HCT116 (cell line): ENCODE data around the gene MACROH2A1. TPM values are rescaled to one million over a fixed set of nuclear protein-coding genes. Genes with fewer than 3 reads are reported as not detected.

Source experiments
- ATAC-seq: fragments of 200-7000 bp; cut with Tn5 transposase; 2 replicates; pipeline ENCODE4 v1.9.1; 2020; ENCODE audit warnings: mild to moderate bottlenecking, moderate library complexity
- BruUV-seq: library from RNA; stranded (reverse); fragments of 400-500 nt; replicated peaks from 2 replicates; lab custom pipeline; 2021; lab: Mats Ljungman, UMichigan
- CTCF ChIA-PET: fragments of 300-600 bp; sonication (Branson Sonifier 250); formaldehyde crosslinking; loops from one replicate; lab custom pipeline; 2021; ENCODE audit warnings: antibody characterized with exemption; lab: Charles Lee
- POLR2A ChIA-PET: fragments of 300-600, 350-600 bp; sonication (Branson Sonifier 250); formaldehyde crosslinking; loops from one replicate; lab custom pipeline; 2021; ENCODE audit warnings: antibody characterized with exemption; lab: Charles Lee
- RAD21 ChIA-PET, 2 experiments: fragments of 300-600 bp; sonication (Branson Sonifier 250); formaldehyde crosslinking; loops; one replicate each; lab custom pipeline; 2023; ENCODE audit warnings: low total read pairs in 2 of 2; ENCODE audit not compliant: uncharacterized antibody in 2 of 2, unreplicated experiment in 2 of 2, low non-redundant PET in 1 of 2; lab: Charles Lee
- DNase-seq: peaks from one replicate; pipeline ENCODE4 v3.0.0-alpha.2; 2010; ENCODE audit warnings: low read depth, low spot score
- H2AFZ ChIP-seq: fragments of 200-600 bp; shearing (Covaris generic), sonication (generic); 2 replicates; pipeline ENCODE4 v1.6.1; 2017; ENCODE audit warnings: low read depth, mixed run types, mixed read lengths, antibody characterized with exemption, low read length; ENCODE audit not compliant: poor library complexity, severe bottlenecking
- H3K27ac ChIP-seq: 2 replicates; pipeline ENCODE4 v1.5.1; 2012; ENCODE audit warnings: low read depth, low read length
- H3K27me3 ChIP-seq: fragments of 200-600 bp; sonication (generic); 2 replicates; pipeline ENCODE4 v1.6.1; 2016; ENCODE audit warnings: mixed run types, low read length, mixed read lengths; ENCODE audit not compliant: insufficient read depth
- H3K36me3 ChIP-seq, 2 experiments: fragments of 200-500 bp in 1 of 2; fragments of 200-600 bp in 1 of 2; sonication (Bioruptor generic) in 1 of 2; sonication (generic) in 1 of 2; 2 replicates each; pipeline versions ENCODE4 v1.5.1 to v1.6.1; 2014 to 2016; ENCODE audit warnings: low read length in 2 of 2, inconsistent platforms in 1 of 2, mixed read lengths in 1 of 2, mixed run types in 1 of 2; ENCODE audit not compliant: insufficient read depth in 2 of 2, control insufficient read depth in 1 of 2
- H3K4me1 ChIP-seq, 2 experiments: fragments of 200-600 bp in 1 of 2; sonication (generic) in 1 of 2; 2 replicates each; pipeline versions ENCODE4 v1.5.1 to v1.6.1; 2012 to 2017; ENCODE audit warnings: low read length in 2 of 2, inconsistent platforms in 1 of 2, mild to moderate bottlenecking in 1 of 2, mixed read lengths in 1 of 2, mixed run types in 1 of 2, moderate library complexity in 1 of 2; ENCODE audit not compliant: insufficient read depth in 2 of 2, control insufficient read depth in 1 of 2
- H3K4me2 ChIP-seq: fragments of 200-600 bp; sonication (generic); 2 replicates; pipeline ENCODE4 v1.6.1; 2017; ENCODE audit warnings: mixed run types, low read length, mixed read lengths
- H3K4me3 ChIP-seq, 2 experiments: fragments of 200-600 bp in 1 of 2; sonication (generic) in 1 of 2; replicated peaks in 1 of 2; 2 replicates each; pipeline ENCODE4 v1.5.1; 2011 to 2016; ENCODE audit warnings: low read length in 2 of 2, control low read depth in 1 of 2, low read depth in 1 of 2, mild to moderate bottlenecking in 1 of 2, mixed read lengths in 1 of 2, mixed run types in 1 of 2
- H3K79me2 ChIP-seq: fragments of 200-600 bp; sonication (generic); 2 replicates; pipeline ENCODE4 v1.6.1; 2017; ENCODE audit warnings: mild to moderate bottlenecking, mixed run types, low read length, moderate library complexity, mixed read lengths; ENCODE audit not compliant: insufficient read depth
- H3K9ac ChIP-seq: fragments of 200-600 bp; sonication (generic); 2 replicates; pipeline ENCODE4 v1.6.1; 2016; ENCODE audit warnings: low read length, mixed read lengths
- H3K9me2 ChIP-seq: fragments of 200-600 bp; sonication (generic), shearing (Covaris generic); 2 replicates; pipeline ENCODE4 v1.6.1; 2017; ENCODE audit warnings: mixed run types, mild to moderate bottlenecking, moderate library complexity; ENCODE audit not compliant: insufficient read depth
- H3K9me3 ChIP-seq, 2 experiments: fragments of 200-500 bp in 1 of 2; fragments of 200-600 bp in 1 of 2; sonication (Bioruptor generic) in 1 of 2; sonication (generic) in 1 of 2; 2 replicates each; pipeline ENCODE4 v1.6.1; 2014 to 2017; ENCODE audit warnings: low read length in 2 of 2, mixed read lengths in 2 of 2, inconsistent platforms in 1 of 2, low read depth in 1 of 2, mild to moderate bottlenecking in 1 of 2, mixed run types in 1 of 2, moderate library complexity in 1 of 2; ENCODE audit not compliant: control insufficient read depth in 1 of 2, insufficient read depth in 1 of 2
- H4K20me1 ChIP-seq: fragments of 200-600 bp; sonication (generic), shearing (Covaris generic); 2 replicates; pipeline ENCODE4 v1.6.1; 2017; ENCODE audit warnings: mixed run types, mild to moderate bottlenecking, moderate library complexity; ENCODE audit not compliant: insufficient read depth
- ATF3 ChIP-seq: IDR thresholded peaks from 2 replicates; pipeline ENCODE4 v1.6.1; 2012
- CBX3 ChIP-seq: IDR thresholded peaks from 2 replicates; pipeline ENCODE4 v1.6.1; 2012; ENCODE audit warnings: low read depth
- CEBPB ChIP-seq: IDR thresholded peaks from 2 replicates; pipeline ENCODE4 v1.6.1; 2012; ENCODE audit warnings: low read depth
- CTCF ChIP-seq, 3 experiments: fragments of 200-600 bp in 1 of 3; sonication (generic) in 1 of 3; IDR thresholded peaks in 2 of 3; conservative IDR thresholded peaks in 1 of 3; 2 replicates each; pipeline ENCODE4 v1.5.1; 2012 to 2017; ENCODE audit warnings: low read depth in 2 of 3, low read length in 2 of 3, antibody characterized with exemption in 1 of 3, borderline replicate concordance in 1 of 3, control low read depth in 1 of 3, mild to moderate bottlenecking in 1 of 3, mixed read lengths in 1 of 3, mixed run types in 1 of 3, moderate library complexity in 1 of 3; ENCODE audit not compliant: insufficient read depth in 1 of 3
- ELF1 ChIP-seq: IDR thresholded peaks from 2 replicates; pipeline ENCODE4 v1.6.1; 2012; ENCODE audit warnings: low read depth, borderline replicate concordance
- EZH2phosphoT487 ChIP-seq: fragments of 200-600 bp; IDR thresholded peaks from 2 replicates; pipeline ENCODE4 v1.6.1; 2018; ENCODE audit warnings: antibody characterized with exemption, borderline replicate concordance
- FOSL1 ChIP-seq: IDR thresholded peaks from 2 replicates; pipeline ENCODE4 v1.6.1; 2012; ENCODE audit warnings: low read depth
- JUND ChIP-seq: IDR thresholded peaks from 2 replicates; pipeline ENCODE4 v1.6.1; 2012
- MAX ChIP-seq: IDR thresholded peaks from 2 replicates; pipeline ENCODE4 v1.6.1; 2012
- POLR2A ChIP-seq: IDR thresholded peaks from 2 replicates; pipeline ENCODE4 v1.7.0; 2011; ENCODE audit warnings: borderline replicate concordance; ENCODE audit not compliant: insufficient read depth, insufficient read length; ENCODE audit errors: extremely low read depth
- POLR2AphosphoS5 ChIP-seq: IDR thresholded peaks from 2 replicates; pipeline ENCODE4 v1.6.1; 2011; ENCODE audit warnings: mild to moderate bottlenecking, low read depth, low read length, moderate library complexity
- RAD21 ChIP-seq: IDR thresholded peaks from 2 replicates; pipeline ENCODE4 v1.6.1; 2012; ENCODE audit warnings: low read depth, mild to moderate bottlenecking
- REST ChIP-seq: IDR thresholded peaks from 2 replicates; pipeline ENCODE4 v1.6.1; 2012; ENCODE audit warnings: low read depth
- SIN3A ChIP-seq: IDR thresholded peaks from 2 replicates; pipeline ENCODE4 v1.6.1; 2012; ENCODE audit warnings: low read depth
- SP1 ChIP-seq: IDR thresholded peaks from 2 replicates; pipeline ENCODE4 v1.6.1; 2012; ENCODE audit warnings: low read depth
- SRF ChIP-seq: IDR thresholded peaks from 2 replicates; pipeline ENCODE4 v1.6.1; 2012; ENCODE audit warnings: low read depth
- YY1 ChIP-seq: IDR thresholded peaks from 2 replicates; pipeline ENCODE4 v1.6.1; 2011; ENCODE audit warnings: low read length, low read depth, moderate library complexity, mild to moderate bottlenecking; ENCODE audit not compliant: insufficient replicate concordance; ENCODE audit errors: extremely low read depth
- ZBTB33 ChIP-seq: IDR thresholded peaks from 2 replicates; pipeline ENCODE4 v1.6.1; 2011; ENCODE audit warnings: mild to moderate bottlenecking, low read length, moderate library complexity; ENCODE audit not compliant: insufficient replicate concordance; ENCODE audit errors: extremely low read depth
- ZFX ChIP-seq: fragments of 450-650 bp; IDR thresholded peaks from 2 replicates; pipeline ENCODE4 v1.6.1; 2017
- ZNF274 ChIP-seq: fragments of 200-500 bp; sonication (Bioruptor generic); IDR thresholded peaks from 2 replicates; pipeline ENCODE4 v1.6.1; 2014; ENCODE audit warnings: mild to moderate bottlenecking, low read depth, low read length, inconsistent platforms
- intact Hi-C: fragments of 100-400 bp; cut with micrococcal nuclease; formaldehyde crosslinking; loops from 2 replicates; pipeline ENCODE4 v1.10.0; 2022
- total RNA-seq: library from RNA; stranded (reverse); gene quantifications from one replicate; pipeline ENCODE4 v1.2.1, GENCODE V29; 2021; ENCODE audit not compliant: unreplicated experiment

Gene MACROH2A1
- total RNA-seq, 1 experiment from 2014 or later = 218 TPM

GRCh38 chr5:135367554-135367953 lies 31.5 kb downstream of the MACROH2A1 start:
- ATAC-seq (no peak), DNase-seq (no peak)
- no peak overlapping the region for H3K9ac ChIP-seq
- peaks cover 8 to 45% of the 10 kb centered on the region in 2 experiments; a peak in 3 of 4 replicates for H3K36me3 ChIP-seq
- intact Hi-C loops = no loop called here
- no peak overlapping the region for H2AFZ ChIP-seq
- no peaks in the 10 kb centered on the region for H3K9me3 ChIP-seq
- H3K4me1 ChIP-seq = no peaks in the 10 kb centered on the region
- no peaks in the 10 kb centered on the region for H3K27me3 ChIP-seq
- TF ChIP-seq SP1 (no peak), EZH2phosphoT487 (no peak), CTCF (IDR thresholded peaks at IDR 0.05 in 2 of 3, conservative IDR thresholded peaks at IDR 0.05 in 1 of 3; ENCODE audit: borderline replicate concordance in 1 of 3, insufficient read depth in 1 of 3, low read depth in 2 of 3, low read length in 2 of 3) (no peak), SIN3A (no peak), MAX (no peak), CEBPB (no peak), FOSL1 (no peak), ZBTB33 (no peak), ZNF274 (no peak), CBX3 (no peak), RAD21 (no peak), JUND (no peak), ATF3 (no peak), YY1 (no peak), ZFX (no peak), SRF (no peak), POLR2A (no peak), REST (no peak), ELF1 (no peak), POLR2AphosphoS5 (no peak)
- H4K20me1 ChIP-seq = no peaks in the 10 kb centered on the region
- ChIA-PET RAD21 (no interaction called here), CTCF (no interaction called here), POLR2A (no interaction called here)
- no peak overlapping the region for H3K4me3 ChIP-seq
- H3K27ac ChIP-seq = no peak overlapping the region
- H3K79me2 ChIP-seq = peaks cover 43% of the 10 kb centered on the region
- no peak overlapping the region for H3K4me2 ChIP-seq
- no peaks in the 10 kb centered on the region for H3K9me2 ChIP-seq
- BruUV-seq = no TSS peak
